Measurements from ENCODE around the gene ADAMTS2. TPM values are rescaled to one million over a fixed set of nuclear protein-coding genes. Genes with fewer than 3 reads are reported as not detected.

ADAMTS2 gene
- total RNA-seq, 1 donor from 2014 or later, result 3.6 TPM

DNA sequence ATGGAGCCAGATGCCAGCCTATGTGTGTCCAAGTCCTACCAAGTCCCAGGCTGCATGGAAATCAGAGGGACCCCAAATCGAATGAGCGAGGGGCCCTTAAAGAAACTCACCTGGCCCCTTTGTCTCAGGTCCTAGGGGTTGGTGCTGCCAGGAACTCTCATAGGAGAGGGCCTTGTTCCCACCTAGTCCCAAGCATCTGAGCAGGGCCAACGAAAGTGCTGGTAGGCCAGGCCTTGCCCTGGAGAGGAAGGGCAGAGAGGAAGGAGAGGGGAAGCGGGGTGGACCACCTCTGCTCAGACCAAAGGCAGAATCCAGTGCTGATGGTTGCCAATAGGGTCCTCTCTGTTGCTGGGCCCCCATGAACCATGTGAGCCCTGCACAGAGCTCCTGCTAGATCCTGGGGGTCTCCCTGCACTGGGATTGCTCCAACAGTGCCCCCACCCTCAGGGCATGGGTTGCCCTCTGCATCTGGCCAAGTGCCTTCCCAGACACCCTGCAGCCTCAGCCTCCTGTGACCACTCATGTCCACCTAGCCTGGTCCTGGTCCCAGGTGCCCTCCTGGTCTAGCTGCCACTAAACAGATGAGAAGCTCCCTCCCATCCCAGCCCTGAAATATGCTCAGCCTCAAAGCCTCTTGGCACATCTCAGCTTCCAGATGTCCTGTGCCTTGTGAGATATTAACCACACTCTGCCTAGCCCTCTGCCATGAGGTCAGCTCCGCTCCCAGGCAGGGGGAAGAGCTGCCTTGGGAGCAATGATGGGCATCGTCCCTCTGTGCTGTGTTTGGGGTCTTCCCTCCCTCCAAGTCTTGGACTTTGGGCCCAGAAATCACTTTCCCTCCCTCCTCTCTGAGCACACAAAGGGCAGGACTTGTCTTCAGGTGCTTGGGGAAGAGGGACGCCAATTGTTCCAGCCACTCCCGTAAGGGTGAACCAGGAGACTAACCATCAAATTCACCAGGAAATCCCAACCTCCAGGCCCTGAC lies 109.6 kb downstream of the ADAMTS2 start:
- DNase-seq (no peak), ATAC-seq (ENCODE audit: poor library complexity) (no peak)
- intact Hi-C loops (cut with DNase I), result no loop called here

DNA sequence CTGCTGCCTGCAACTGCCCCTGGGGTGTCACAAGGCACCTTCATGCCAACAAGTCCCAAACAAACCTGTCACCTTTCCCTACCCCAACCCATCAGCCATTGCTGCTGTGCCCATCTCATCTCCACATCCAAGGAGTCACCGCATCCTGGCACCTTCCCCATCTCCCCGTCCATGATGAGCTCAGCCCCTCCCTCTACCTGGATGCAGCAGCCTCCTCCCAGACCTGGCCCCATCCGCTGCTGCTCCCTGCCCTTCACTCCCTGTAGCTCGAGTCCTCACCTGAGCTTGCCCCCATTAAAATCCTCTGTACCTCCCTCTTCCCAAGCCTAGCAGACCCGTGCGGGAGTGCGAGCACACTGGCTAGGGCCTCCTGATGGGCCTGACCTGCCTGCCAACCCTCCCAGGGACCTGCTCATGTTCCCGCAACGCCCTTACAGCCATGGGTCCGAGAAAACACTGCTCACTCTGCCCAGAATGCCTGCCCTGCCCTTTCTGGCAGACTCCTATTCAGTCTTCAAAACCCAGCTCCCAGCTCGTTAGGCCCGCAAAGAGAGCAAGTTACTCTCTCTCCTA lies 110.6 kb downstream of the ADAMTS2 start:
- ATAC-seq (ENCODE audit: poor library complexity) (no peak), DNase-seq (no peak)
- intact Hi-C loops (cut with DNase I), result no loop called here

DNA sequence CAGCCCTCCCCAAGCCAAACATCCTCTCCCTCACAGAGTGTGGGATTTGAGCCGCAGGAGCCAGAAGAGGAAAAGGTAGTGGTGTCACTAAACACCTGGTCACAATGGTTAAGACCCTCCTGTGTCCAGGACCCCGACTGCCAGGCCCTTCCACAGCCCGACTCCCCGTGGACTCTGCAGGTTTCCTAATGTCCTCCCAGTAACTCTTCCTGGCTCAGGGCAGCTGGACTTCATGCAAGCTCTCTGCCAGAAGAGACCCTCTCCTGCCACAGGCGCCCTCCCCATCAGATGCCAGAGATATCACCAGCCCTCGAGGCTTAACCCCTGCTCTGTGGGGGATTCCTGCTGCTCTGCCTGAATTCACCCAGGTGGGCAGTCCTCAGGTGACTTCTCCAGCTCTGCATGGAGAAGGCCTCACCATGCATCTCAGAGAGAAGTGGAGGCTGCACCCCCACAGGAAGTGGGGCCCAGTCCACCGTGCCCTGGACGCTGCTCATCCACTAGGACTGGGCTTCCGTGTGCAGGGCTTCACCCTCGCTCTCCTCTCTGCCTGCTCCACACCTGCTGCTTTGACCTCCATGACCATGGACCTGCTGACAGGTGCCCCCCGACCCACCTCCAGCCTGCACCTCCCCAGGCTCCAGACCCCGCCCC lies 111.2 kb downstream of the ADAMTS2 start:
- intact Hi-C loops (cut with DNase I), result no loop called here
- no peak for DNase-seq
- ATAC-seq (ENCODE audit: poor library complexity), result no peak

DNA sequence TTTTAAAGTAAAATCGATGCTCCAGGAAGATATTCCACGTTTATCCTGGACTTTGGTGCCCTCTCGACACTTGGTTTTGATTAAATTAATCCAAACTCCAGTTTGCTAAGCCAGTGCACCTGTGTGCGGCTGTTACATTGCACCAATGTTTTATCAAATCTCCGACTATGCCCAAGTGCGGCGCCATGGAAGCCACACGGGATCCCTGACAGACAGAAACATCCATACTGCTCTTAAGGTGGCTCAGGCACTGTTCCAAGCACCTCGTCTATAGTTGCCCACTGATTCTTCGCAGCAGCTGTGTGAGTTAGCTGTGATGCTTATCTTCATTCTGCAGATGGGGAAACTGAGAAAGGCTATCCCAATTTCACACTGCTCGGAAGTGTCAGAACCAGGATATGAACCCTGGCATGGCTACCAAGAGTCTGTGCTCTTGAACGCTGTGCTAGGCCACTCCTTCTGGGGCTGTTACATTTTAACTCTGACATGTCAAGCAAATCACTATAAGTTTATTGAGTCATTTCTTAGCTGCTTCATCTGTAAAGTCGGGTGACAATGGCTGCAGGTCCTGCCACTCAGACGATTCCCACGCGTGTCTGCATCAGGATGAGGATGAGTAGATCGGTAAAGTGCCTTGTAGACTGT lies 113.0 kb downstream of the ADAMTS2 start:
- intact Hi-C loops (cut with DNase I), result no loop called here
- no peak for ATAC-seq (ENCODE audit: poor library complexity)
- peak; percentile 30 for DNase-seq

DNA sequence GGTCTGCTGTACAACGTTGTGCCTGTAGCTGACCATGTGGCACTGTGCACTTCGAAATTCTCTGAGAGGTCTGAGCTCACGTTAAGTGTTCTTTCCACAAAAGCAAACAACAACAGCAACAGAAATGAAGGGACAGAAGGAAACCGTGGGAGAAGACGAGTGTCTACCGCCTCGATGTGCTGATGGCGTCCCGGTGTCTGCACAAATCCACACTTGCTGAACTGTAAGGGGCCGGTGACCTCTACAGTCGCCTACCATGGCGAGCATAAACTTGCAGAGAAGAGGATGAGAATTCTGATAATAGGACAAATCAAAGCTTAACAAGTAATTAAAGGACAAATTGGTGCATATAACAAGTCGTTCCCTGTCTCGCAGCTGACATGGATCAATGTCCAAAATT lies 114.0 kb downstream of the ADAMTS2 start:
- DNase-seq (peak; percentile 10), ATAC-seq (ENCODE audit: poor library complexity) (no peak)
- intact Hi-C loops (cut with DNase I), result no loop called here

DNA sequence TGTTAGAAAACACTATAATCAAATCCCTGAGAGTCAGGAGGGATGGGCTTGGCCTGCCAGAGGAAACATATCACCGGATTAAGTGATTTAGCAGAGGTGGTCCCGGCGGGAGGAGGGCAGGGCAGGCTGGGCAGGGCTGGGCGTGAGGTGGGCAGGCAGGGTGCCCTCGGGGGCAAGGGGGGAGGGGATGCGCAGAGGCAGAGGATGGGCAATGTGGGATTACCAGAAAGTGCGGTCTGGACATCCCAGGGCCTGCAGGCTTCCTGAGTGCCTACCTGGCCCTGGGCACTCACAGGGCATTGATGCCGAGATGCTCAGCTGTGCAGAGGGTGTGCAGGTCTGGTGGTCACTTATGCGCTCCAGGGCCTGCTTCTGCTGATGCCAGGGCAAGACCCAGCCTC lies 115.2 kb downstream of the ADAMTS2 start:
- DNase-seq, result peak; percentile 11
- intact Hi-C loops (cut with DNase I), result no loop called here
- ATAC-seq (ENCODE audit: poor library complexity), result no peak

DNA sequence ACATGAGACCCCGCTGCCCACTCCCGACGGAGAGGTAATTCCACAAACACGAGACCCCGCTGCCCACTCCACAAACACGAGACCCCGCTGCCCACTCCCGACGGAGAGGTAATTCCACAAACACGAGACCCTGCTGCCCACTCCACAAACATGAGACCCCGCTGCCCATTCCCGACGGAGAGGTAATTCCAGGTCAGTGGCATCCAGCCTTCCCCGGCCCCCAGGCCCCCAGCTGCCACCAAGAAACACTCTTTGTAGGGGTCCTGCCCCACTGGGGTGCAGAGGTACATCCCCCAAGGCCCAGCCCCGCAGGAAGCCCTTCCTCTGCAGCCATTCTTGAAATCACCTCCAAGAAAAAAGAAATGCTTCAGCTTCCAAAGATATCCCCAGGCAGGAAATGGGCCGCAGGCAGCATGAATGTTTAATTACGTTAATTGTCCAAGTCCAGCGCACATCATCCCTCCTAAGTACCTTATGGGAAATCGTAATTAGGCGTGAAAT lies 115.9 kb downstream of the ADAMTS2 start:
- intact Hi-C loops (cut with DNase I), result no loop called here
- no peak for ATAC-seq (ENCODE audit: poor library complexity)
- no peak for DNase-seq

DNA sequence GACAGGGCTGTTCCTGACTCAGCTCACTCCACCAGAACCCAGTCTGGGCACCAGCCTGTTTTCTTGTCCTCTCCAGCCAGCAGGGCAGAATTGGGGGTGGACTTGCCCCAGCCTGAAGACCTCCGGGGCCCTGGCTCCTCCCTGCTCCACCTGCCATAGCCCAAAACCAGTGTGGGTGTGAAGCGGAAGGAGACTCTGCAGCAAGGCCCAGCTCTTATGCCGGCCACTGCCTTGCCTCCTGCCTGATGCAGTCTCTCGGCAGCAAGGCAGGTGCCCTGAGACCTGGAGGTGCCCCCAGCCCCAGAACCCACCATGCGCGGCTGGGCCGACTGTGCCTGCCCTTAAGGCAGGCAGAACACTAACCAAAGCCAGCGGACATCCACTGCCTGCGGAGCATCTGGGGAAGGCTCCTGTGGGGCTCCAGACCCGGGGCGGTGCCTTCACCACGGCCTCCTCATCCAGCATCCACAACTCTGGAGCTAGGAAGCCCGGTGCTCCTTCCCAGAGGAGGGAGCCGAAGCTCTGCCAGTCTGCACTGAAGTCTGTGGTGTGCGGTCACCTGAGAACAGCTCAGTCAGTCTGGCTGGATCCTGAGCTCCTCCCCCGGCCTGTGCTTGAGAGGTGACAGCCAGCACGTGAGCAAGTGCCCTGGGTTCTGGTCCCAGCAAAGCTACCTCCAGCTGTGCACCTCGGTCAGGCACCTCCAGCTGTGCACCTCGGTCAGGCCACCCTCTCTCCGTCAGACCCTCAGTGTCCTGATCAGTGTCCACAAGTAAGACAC lies 116.7 kb downstream of the ADAMTS2 start:
- ATAC-seq (ENCODE audit: poor library complexity), result no peak
- DNase-seq, result no peak
- intact Hi-C loops (cut with DNase I), result no loop called here

DNA sequence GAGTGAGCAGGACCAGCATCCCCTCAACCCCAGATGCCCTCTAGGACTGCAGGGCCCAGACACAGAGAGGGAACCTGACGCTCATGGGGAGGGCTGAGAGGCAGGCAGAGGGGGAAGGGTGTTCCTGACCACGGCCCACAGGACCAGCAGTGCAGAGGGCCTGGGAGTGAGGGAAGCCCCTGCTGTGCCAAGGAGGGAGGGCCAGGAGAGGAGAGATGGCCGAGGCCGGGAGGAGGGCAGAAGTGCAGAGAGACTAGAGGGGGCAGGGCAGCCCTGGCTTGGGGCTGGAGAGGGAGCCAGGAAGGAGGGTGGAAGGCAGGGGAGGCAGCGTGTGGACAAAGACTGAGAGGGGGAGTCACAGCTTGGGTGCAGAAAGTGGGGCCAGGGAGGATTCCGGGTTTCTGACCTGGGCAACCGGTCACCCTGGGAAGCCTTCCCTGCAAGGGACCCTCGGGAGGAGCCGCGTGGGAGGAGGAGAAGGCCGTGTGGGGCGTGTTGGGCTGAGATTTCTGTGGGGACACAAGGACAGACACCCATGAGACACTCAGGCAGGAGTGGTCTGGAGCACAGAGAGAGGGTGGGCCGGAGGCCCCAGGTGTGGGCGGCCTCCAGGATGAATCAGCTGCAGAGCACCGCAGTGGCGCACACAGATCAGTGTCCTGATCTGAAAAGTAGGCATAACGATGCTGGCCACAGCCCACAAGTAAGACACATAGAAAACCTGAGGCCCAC lies 117.5 kb downstream of the ADAMTS2 start:
- ATAC-seq (ENCODE audit: poor library complexity), result peak; percentile 29
- DNase-seq, result no peak
- intact Hi-C loops (cut with DNase I), result no loop called here

DNA sequence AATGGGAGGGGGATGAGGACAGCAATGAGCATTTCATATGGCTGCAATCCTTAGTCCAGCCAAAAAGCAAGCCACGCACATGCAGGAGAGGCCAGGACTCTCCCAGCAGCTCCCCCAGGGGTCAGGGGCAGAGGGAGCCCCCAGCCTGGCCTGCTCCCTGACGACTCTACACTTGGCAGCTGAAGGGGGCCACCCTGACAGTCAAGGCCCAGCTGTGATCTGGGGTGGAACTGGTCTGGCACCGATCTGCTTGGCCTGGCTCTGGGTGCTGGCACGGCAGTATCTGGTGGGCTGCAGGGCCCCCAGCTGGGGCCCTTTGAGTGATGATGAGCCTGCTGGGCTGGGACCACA lies 118.1 kb downstream of the ADAMTS2 start:
- intact Hi-C loops (cut with DNase I), result no loop called here
- DNase-seq, result peak; percentile 36

DNA sequence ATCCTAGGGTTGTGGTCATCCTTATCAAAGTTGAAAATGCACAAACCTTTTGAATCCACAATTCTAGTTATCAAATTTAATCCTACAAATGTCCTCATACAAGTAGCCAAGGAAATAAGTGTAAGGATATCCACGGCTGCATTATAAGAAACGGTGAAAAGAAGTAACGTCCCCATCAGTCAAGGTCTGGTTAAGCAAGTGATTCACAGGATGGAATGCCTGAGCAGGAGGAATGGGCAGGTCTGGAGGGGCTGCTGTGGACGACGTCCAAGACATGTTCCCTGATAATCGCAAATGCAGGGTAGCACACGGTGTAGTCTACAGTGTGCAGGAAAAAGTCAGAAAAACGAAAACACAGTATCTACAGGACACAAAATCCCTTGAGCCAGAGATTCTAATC lies 118.6 kb downstream of the ADAMTS2 start:
- intact Hi-C loops (cut with DNase I), result no loop called here
- peak; percentile 16 for DNase-seq
- no peak for ATAC-seq (ENCODE audit: poor library complexity)

More for the DNA sequence above, 118.1 kb downstream of the ADAMTS2 start:
- ATAC-seq (ENCODE audit: poor library complexity), result no peak

DNA sequence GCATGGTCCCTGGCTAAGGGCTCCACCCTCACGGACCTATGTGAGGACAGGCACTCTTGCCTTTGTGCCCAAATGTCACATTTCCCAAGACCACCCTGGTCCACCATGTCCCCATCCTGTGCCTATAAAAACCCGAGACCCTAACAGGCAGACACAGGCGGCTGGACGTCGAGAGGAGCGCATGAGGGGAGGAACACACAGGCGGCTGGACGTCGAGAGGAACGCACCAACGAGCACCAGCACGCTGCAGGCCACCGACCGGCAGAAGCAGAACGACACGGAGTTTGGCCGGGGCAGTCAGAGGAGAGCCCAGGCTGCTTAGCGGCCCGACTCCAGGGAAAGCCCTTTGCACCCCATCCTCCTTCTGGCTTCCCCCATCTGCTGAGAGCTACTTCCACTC lies 119.9 kb downstream of the ADAMTS2 start:
- intact Hi-C loops (cut with DNase I), result no loop called here
- DNase-seq, result no peak

DNA sequence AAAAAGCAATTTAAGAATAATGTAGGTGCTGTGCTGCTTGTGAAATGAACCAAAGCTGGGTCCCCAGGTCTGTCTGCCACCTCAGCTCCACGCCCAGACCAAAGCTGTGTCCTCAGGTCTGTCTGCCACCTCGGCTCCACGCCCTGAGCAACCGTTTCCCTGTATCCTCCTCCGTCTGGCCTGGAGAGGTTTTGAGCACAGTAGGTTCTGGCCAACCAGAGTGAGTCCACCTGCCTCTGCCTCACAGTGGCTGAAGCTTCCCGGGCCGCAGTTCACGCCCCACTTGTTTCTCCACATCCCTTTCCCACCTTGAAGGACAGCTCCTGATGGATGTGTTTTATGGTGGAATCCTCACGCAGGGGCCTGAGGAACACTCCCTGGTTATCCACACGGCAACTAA lies 120.5 kb downstream of the ADAMTS2 start:
- no peak for ATAC-seq (ENCODE audit: poor library complexity)
- no peak for DNase-seq
- intact Hi-C loops (cut with DNase I), result no loop called here

More for the DNA sequence above, 119.9 kb downstream of the ADAMTS2 start:
- ATAC-seq (ENCODE audit: poor library complexity), result no peak

DNA sequence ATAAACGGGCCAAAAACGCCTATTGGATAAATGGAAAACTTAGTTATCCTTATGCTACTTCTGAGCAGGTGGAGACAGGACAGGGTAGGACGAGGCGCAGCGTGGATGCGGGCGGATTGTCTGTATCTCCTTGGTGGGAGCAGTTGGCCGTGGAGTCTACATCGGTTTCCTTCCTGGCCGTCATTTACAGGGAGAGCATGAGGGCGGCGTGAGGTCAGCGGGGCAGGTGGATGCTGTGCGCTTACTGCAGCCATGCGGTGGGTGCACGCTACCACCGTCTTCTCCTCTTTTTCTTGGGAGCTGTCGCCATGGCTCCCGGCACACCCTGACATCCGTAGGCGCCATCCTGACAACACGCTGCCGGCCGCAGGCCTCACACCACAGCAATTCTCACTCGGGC lies 121.3 kb downstream of the ADAMTS2 start:
- no peak for DNase-seq
- ATAC-seq (ENCODE audit: poor library complexity), result no peak
- intact Hi-C loops (cut with DNase I), result no loop called here

DNA sequence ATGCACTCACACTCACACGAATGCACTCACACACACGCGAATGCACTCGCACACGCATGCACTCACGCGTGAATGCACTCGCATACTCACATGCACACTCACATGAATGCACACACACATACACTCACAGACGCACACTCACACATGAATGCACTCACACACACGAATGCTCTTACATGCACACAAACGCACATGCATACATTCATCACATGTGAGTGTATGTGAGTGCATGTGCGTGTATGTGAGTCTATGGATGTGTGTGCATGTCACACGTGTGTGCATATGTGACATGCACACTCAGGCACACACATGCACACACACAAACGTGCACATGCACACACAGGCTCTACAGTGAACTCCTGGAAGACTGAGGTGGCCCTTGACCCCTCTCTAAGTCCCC lies 121.7 kb downstream of the ADAMTS2 start:
- intact Hi-C loops (cut with DNase I), result no loop called here
- DNase-seq (no peak), ATAC-seq (ENCODE audit: poor library complexity) (no peak)

DNA sequence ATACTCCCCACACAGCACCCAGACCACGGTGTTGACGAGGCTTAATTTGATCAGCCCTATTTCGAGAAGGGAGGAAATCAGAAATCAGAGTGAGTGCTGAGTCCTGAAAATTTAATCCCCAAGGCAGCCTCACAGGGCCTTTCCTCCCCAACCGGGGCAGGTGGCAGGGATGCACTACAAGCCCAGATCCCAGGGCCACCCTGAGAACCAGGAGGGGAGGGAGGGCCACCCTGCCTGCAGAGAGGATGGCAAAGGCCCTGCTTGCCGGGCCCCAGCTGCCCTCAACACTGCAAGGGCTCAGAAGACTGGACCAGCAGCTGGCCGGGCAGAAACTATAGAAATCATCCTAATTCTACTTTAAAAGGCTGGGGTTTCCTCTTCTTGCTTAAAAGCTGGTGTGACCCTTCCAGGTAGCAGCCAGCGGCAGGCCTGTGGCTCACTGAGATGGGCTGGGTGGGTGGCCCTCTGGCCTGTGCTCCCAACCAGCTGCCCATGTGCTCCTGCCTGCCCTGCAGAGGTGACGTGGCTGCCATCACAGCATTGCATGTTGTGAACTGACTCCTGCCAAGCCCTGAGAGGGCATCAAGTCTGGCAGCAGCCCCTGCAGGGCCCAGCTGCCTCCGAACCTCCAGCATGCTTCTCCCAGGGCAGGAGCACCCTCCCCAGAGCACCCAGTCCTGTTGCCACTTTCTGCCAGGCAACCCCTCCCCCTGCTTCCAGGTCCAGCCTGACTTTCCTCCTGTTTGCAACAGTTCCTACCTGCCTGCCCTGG lies 122.8 kb downstream of the ADAMTS2 start:
- DNase-seq, result no peak

DNA sequence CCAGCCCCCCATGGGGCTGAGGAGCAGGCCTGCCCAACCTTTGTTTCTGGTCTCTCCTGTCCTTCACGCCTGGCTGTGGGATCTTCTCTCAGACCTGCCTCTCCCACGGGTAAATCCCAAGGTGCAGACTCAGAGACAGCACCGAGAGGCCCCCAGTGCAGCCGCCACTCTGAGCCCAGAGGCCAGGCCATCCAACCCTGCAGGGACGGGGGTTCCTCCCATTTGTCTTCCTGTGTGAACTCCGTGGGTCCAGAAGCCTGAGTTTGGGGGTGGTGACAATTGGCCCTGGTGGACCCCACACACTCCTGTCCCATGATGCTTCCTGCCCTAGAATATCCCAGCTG lies 123.4 kb downstream of the ADAMTS2 start:
- DNase-seq, result no peak
- intact Hi-C loops (cut with DNase I), result no loop called here
- no peak for ATAC-seq (ENCODE audit: poor library complexity)

More for the DNA sequence above, 122.8 kb downstream of the ADAMTS2 start:
- intact Hi-C loops (cut with DNase I), result no loop called here
- no peak for ATAC-seq (ENCODE audit: poor library complexity)

All from Right ventricle myocardium superior (tissue), 1 donor.